GM12878 (cell line): Measurements from ENCODE around the gene INTU. TPM values are rescaled to one million over a fixed set of nuclear protein-coding genes. Genes with fewer than 3 reads are reported as not detected.

Experiments used
- ATAC-seq: fragments of 200-7000 bp; cut with Tn5 transposase; 3 replicates; pipeline ENCODE4 v1.9.1; 2020; ENCODE audit warnings: mild to moderate bottlenecking, moderate library complexity
- BruUV-seq: library from RNA; stranded (reverse); fragments of 400-500 nt; replicated peaks from 2 replicates; lab custom pipeline; 2021; lab: Mats Ljungman, UMichigan
- CTCF ChIA-PET: fragments of 300-600 bp; sonication (Branson Sonifier 250); formaldehyde crosslinking; extraction: SDS; loops from one replicate; lab custom pipeline; 2021; ENCODE audit warnings: inconsistent platforms; lab: Yijun Ruan, JAX
- POLR2A ChIA-PET: fragments of 350-600 bp; formaldehyde crosslinking; extraction: SDS; loops from one replicate; lab custom pipeline; 2021; ENCODE audit warnings: inconsistent platforms; lab: Charles Lee
- RAD21 ChIA-PET: fragments of 300-600 bp; sonication (Branson Sonifier 250); formaldehyde crosslinking; loops from one replicate; lab custom pipeline; 2023; ENCODE audit warnings: antibody characterized with exemption; ENCODE audit not compliant: unreplicated experiment; lab: Charles Lee
- SMC1A ChIA-PET: fragments of 300-600 bp; sonication (Branson Sonifier 250); formaldehyde crosslinking; loops from one replicate; lab custom pipeline; 2023; ENCODE audit not compliant: unreplicated experiment, uncharacterized antibody; lab: Charles Lee
- DNase-seq: peaks from one replicate; pipeline ENCODE4 v3.0.0-alpha.2; 2011; ENCODE audit warnings: low read depth, low spot score
- FAIRE-seq: peaks from 3 replicates; lab custom pipeline; 2011; peaks lifted over from hg19 to GRCh38; lab: Jason Lieb, UNC
- H2AFZ ChIP-seq: 2 replicates; pipeline ENCODE4 v1.6.0; 2011; ENCODE audit warnings: low read depth, low read length, control low read depth; ENCODE audit not compliant: control insufficient read depth
- H3K27ac ChIP-seq: 2 replicates; pipeline ENCODE4 v1.5.1; 2011; ENCODE audit warnings: control low read depth; ENCODE audit not compliant: control insufficient read depth, insufficient read depth
- H3K27me3 ChIP-seq, 2 experiments: replicated peaks in 1 of 2; 2 replicates each; pipeline versions ENCODE4 v1.6.0 to v1.6.1; 2011; ENCODE audit warnings: low read length in 1 of 2; ENCODE audit not compliant: control insufficient read depth in 2 of 2, insufficient read depth in 2 of 2
- H3K36me3 ChIP-seq, 2 experiments: 2 replicates each; pipeline ENCODE4 v1.5.1; 2011; ENCODE audit warnings: low read length in 1 of 2; ENCODE audit not compliant: control insufficient read depth in 2 of 2, insufficient read depth in 2 of 2
- H3K4me1 ChIP-seq: 2 replicates; pipeline ENCODE4 v1.6.1; 2011; ENCODE audit warnings: mild to moderate bottlenecking, low read length, moderate library complexity, mixed read lengths; ENCODE audit not compliant: control insufficient read depth, insufficient read depth
- H3K4me2 ChIP-seq: 2 replicates; pipeline ENCODE4 v1.6.0; 2011; ENCODE audit warnings: control low read depth; ENCODE audit not compliant: control insufficient read depth, insufficient read depth
- H3K4me3 ChIP-seq: fragments of 200-600 bp; sonication (generic); 2 replicates; pipeline ENCODE4 v1.5.1; 2016
- H3K79me2 ChIP-seq: 2 replicates; pipeline ENCODE4 v1.6.0; 2011; ENCODE audit warnings: low read length; ENCODE audit not compliant: control insufficient read depth, insufficient read depth
- H3K9ac ChIP-seq: 2 replicates; pipeline ENCODE4 v1.8.0; 2011; ENCODE audit warnings: low read length, control low read depth, mixed read lengths; ENCODE audit not compliant: control insufficient read depth, insufficient read depth
- H3K9me3 ChIP-seq: replicated peaks from 3 replicates; pipeline ENCODE4 v1.5.1; 2011; ENCODE audit warnings: mild to moderate bottlenecking, low read length; ENCODE audit not compliant: control insufficient read depth, insufficient read depth
- H4K20me1 ChIP-seq: 2 replicates; pipeline ENCODE4 v1.6.0; 2011; ENCODE audit not compliant: control insufficient read depth, insufficient read depth
- FOXM1 ChIP-seq: IDR thresholded peaks from 2 replicates; pipeline ENCODE4 v1.6.1; 2012; ENCODE audit warnings: low read depth, mild to moderate bottlenecking, inconsistent platforms, low read length, moderate library complexity
- GATAD2B ChIP-seq: fragments of 450-650 bp; conservative IDR thresholded peaks from 2 replicates; pipeline ENCODE4 v1.6.1; 2017; ENCODE audit warnings: low read depth, mild to moderate bottlenecking, moderate library complexity
- IKZF1 ChIP-seq: fragments of 450-650 bp; conservative IDR thresholded peaks from 2 replicates; pipeline ENCODE4 v1.6.1; 2017; ENCODE audit warnings: antibody characterized with exemption, mild to moderate bottlenecking
- JUNB ChIP-seq: IDR thresholded peaks from 2 replicates; pipeline ENCODE4 v1.6.1; 2016; ENCODE audit warnings: antibody characterized with exemption, mild to moderate bottlenecking
- RAD51 ChIP-seq: fragments of 450-650 bp; IDR thresholded peaks from 2 replicates; pipeline ENCODE4 v1.6.1; 2016; ENCODE audit warnings: moderate library complexity, mild to moderate bottlenecking, inconsistent platforms
- SKIL ChIP-seq: fragments of 450-650 bp; IDR thresholded peaks from 2 replicates; pipeline ENCODE4 v1.6.1; 2017; ENCODE audit warnings: mild to moderate bottlenecking, low read depth, inconsistent platforms; ENCODE audit not compliant: poor library complexity, severe bottlenecking
- SMARCA5 ChIP-seq: fragments of 450-650 bp; IDR thresholded peaks from 2 replicates; pipeline ENCODE4 v1.6.1; 2017; ENCODE audit warnings: mild to moderate bottlenecking
- WRNIP1 ChIP-seq: IDR thresholded peaks from 2 replicates; pipeline ENCODE4 v1.6.1; 2011; ENCODE audit warnings: low read depth, low read length, improper control_type of control experiment, borderline replicate concordance
- ZNF622 ChIP-seq: fragments of 450-650 bp; IDR thresholded peaks from 2 replicates; pipeline ENCODE4 v1.6.1; 2017; ENCODE audit warnings: mild to moderate bottlenecking, inconsistent platforms
- WGBS: methylation state at CpG from one replicate; pipeline ENCODE4 v1.1.6; 2016; ENCODE audit warnings: low lambda C conversion rate; ENCODE audit not compliant: insufficient replicate concordance, insufficient coverage; ENCODE audit errors: missing lambda C conversion rate; 5-methylcytosine and 5-hydroxymethylcytosine counted together
- in situ Hi-C: fragments of 300-500 bp; cut with MboI; formaldehyde crosslinking; loops from 9 replicates; pipeline ENCODE4 v1.14.3; 2018; ENCODE audit warnings: mixed read lengths
- intact Hi-C: fragments of 100-400 bp; cut with micrococcal nuclease; formaldehyde crosslinking; loops from one replicate; pipeline ENCODE4 v1.14.2; 2022; ENCODE audit not compliant: unreplicated experiment
- polyA plus RNA-seq, 11 experiments: library from polyadenylated mRNA; depleted of rRNA in 4 of 11; unstranded in 6 of 11; stranded (reverse) in 5 of 11; fragments of >200 nt; fragmentation: Nextera tagmentation in 4 of 11; fragmentation: Illumina TruSeq in 1 of 11; extraction: Ambion mirVana in 4 of 11; extraction: Trizol in 1 of 11; gene quantifications; 1 replicate in 1 of 11; 2 replicates in 10 of 11; pipeline versions ENCODE4 v1.2.1 to v1.2.3, GENCODE V29; 2011 to 2016; ENCODE audit warnings: inconsistent platforms in 2 of 11, missing spikeins in 2 of 11, low read depth in 1 of 11
- total RNA-seq, 4 experiments: library from RNA; depleted of rRNA in 3 of 4; stranded (reverse); fragments of >200 nt in 3 of 4; fragmentation: Illumina TruSeq in 1 of 4; extraction: Trizol in 1 of 4; gene quantifications; 2 replicates each; pipeline versions ENCODE4 v1.2.1 to v1.2.3, GENCODE V29; 2013 to 2021
- TF ChIP-seq, protein P1 (sequence below): IDR thresholded peaks from 2 replicates; pipeline ENCODE4 v1.6.1; 2012; ENCODE audit warnings: improper control_type of control experiment, low read depth, low read length; ENCODE audit not compliant: insufficient replicate concordance
- TF ChIP-seq, protein P2 (sequence below): IDR thresholded peaks from 2 replicates; pipeline ENCODE4 v1.6.1; 2012; ENCODE audit warnings: mild to moderate bottlenecking, low read depth, low read length

INTU gene
- total and polyA plus RNA-seq, 10 of the 15 experiments (the other 5 are each of a cell fraction or from before 2014, with no cell fraction given) = under 0.01 to 0.15 (median 0.01) TPM; not detected in 4

DNA sequence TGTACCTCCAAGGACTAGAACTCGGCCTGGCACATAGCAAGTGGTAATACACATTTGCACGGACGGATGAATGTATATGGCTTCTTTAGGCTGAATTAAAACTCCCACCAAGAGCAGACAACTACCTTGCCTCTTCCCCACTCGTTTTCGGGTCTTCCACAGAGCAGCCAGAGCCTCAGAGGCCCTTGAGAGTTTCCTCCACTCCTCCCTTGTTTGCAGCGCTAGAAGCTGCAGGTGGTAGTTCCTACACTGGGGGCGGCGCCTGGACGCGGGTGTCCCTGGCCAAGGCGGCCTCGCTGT is 10.2 kb upstream of the INTU start:
- WGBS = 38% methylated on average over 11 of the region's 12 CpGs
- Histone ChIP-seq H2AFZ (no peak overlapping the region), H3K36me3 (no peaks in the 10 kb centered on the region), H3K4me2 (no peak overlapping the region), H3K27me3 (peaks cover 5 to 19% of the 10 kb centered on the region in 2 experiments), H3K9me3 (no peaks in the 10 kb centered on the region), H4K20me1 (no peaks in the 10 kb centered on the region), H3K4me1 (no peaks in the 10 kb centered on the region), H3K9ac (no peak overlapping the region), H3K4me3 (no peak overlapping the region), H3K27ac (no peak overlapping the region), H3K79me2 (no peaks in the 10 kb centered on the region)
- no TSS peak for BruUV-seq
- RAD21 ChIA-PET = no interaction called here
- intact Hi-C loops (no loop called here), in situ Hi-C loops (no loop called here)
- CTCF ChIA-PET = interaction anchor here (1.6 kb wide), 1 partner anchor 16 kb away, joined by 4 read pairs; no protein-coding TSS in a partner anchor
- no peak for TF ChIP-seq SKIL
- TF ChIP-seq SMARCA5 = no peak
- TF ChIP-seq, protein P1, sequence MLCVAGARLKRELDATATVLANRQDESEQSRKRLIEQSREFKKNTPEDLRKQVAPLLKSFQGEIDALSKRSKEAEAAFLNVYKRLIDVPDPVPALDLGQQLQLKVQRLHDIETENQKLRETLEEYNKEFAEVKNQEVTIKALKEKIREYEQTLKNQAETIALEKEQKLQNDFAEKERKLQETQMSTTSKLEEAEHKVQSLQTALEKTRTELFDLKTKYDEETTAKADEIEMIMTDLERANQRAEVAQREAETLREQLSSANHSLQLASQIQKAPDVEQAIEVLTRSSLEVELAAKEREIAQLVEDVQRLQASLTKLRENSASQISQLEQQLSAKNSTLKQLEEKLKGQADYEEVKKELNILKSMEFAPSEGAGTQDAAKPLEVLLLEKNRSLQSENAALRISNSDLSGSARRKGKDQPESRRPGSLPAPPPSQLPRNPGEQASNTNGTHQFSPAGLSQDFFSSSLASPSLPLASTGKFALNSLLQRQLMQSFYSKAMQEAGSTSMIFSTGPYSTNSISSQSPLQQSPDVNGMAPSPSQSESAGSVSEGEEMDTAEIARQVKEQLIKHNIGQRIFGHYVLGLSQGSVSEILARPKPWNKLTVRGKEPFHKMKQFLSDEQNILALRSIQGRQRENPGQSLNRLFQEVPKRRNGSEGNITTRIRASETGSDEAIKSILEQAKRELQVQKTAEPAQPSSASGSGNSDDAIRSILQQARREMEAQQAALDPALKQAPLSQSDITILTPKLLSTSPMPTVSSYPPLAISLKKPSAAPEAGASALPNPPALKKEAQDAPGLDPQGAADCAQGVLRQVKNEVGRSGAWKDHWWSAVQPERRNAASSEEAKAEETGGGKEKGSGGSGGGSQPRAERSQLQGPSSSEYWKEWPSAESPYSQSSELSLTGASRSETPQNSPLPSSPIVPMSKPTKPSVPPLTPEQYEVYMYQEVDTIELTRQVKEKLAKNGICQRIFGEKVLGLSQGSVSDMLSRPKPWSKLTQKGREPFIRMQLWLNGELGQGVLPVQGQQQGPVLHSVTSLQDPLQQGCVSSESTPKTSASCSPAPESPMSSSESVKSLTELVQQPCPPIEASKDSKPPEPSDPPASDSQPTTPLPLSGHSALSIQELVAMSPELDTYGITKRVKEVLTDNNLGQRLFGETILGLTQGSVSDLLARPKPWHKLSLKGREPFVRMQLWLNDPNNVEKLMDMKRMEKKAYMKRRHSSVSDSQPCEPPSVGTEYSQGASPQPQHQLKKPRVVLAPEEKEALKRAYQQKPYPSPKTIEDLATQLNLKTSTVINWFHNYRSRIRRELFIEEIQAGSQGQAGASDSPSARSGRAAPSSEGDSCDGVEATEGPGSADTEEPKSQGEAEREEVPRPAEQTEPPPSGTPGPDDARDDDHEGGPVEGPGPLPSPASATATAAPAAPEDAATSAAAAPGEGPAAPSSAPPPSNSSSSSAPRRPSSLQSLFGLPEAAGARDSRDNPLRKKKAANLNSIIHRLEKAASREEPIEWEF = no peak
- TF ChIP-seq IKZF1 = no peak
- TF ChIP-seq WRNIP1 = no peak
- no peak for TF ChIP-seq ZNF622
- TF ChIP-seq, protein P2, sequence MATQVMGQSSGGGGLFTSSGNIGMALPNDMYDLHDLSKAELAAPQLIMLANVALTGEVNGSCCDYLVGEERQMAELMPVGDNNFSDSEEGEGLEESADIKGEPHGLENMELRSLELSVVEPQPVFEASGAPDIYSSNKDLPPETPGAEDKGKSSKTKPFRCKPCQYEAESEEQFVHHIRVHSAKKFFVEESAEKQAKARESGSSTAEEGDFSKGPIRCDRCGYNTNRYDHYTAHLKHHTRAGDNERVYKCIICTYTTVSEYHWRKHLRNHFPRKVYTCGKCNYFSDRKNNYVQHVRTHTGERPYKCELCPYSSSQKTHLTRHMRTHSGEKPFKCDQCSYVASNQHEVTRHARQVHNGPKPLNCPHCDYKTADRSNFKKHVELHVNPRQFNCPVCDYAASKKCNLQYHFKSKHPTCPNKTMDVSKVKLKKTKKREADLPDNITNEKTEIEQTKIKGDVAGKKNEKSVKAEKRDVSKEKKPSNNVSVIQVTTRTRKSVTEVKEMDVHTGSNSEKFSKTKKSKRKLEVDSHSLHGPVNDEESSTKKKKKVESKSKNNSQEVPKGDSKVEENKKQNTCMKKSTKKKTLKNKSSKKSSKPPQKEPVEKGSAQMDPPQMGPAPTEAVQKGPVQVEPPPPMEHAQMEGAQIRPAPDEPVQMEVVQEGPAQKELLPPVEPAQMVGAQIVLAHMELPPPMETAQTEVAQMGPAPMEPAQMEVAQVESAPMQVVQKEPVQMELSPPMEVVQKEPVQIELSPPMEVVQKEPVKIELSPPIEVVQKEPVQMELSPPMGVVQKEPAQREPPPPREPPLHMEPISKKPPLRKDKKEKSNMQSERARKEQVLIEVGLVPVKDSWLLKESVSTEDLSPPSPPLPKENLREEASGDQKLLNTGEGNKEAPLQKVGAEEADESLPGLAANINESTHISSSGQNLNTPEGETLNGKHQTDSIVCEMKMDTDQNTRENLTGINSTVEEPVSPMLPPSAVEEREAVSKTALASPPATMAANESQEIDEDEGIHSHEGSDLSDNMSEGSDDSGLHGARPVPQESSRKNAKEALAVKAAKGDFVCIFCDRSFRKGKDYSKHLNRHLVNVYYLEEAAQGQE = no peak
- no peak for TF ChIP-seq RAD51
- no peak for TF ChIP-seq FOXM1
- no peak for TF ChIP-seq JUNB
- TF ChIP-seq GATAD2B = no peak
- FAIRE-seq = no peak
- SMC1A ChIA-PET = no interaction called here
- POLR2A ChIA-PET = no interaction called here
- DNase-seq = no peak
- ATAC-seq = no peak
